ENCODE measurements around the gene FANCF.
A peak's percentile ranks its signal among the peaks of the same experiment; 100 is the strongest.

The FANCF gene

DNA sequence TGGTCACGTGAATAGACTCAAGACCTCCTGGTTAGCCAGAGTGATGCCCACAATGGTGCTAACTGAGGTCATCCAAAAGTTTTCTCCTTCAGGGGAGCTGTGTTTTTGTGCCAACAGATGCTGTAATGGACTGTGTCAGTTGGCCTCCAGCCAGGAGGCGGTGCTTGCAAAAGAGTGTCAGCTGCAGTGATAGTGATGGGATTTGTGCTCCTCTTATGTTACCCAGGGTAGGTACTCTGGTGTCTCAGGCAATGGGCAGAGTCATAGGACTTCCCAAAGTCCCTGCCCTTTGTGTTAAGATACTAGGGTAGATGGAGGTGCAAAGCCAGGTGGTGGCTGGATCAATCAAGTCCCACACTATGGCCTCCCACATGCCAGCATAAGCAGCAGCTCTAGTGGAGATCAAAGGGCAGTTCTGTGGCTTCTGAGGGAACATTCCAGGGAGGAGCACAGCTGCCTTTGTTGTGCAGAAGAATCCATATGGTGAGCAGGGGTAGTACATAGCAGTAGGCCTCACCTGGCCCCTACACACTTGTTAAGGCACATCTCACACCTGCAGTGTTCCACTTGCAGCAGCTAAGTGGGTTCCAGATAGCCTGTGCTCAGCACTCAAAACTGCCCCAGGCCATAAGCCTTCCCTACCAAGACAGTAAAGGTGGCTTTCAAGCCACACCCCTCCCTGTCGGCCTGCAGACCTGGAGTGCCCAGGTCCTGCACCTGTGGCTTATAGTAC lies 9.4 kb upstream of the FANCF start:
- 83% methylated on average over 3 of the region's 3 CpGs for WGBS
- Histone ChIP-seq H2BK120ac (ENCODE audit: low read depth, low read length) (no peak overlapping the region), H3K4me1 (ENCODE audit: control insufficient read depth, insufficient read depth, low read depth, low read length) (peaks cover 9% of the 10 kb centered on the region), H2BK12ac (ENCODE audit: low read length in 2 of 2) (no peak overlapping the region), H3K79me1 (replicated peaks; ENCODE audit: low read length, poor library complexity, severe bottlenecking) (no peaks in the 10 kb centered on the region), H4K8ac (ENCODE audit: low read length) (no peak overlapping the region), H3K27ac (ENCODE audit: low read length, poor library complexity, severe bottlenecking) (peak overlapping the region; percentile 7), H3K4ac (ENCODE audit: low read depth in 1 of 2, low read length in 2 of 2) (no peak overlapping the region), H3K14ac (ENCODE audit: low read length in 2 of 2) (no peak overlapping the region), H3K18ac (ENCODE audit: low read depth in 1 of 2, low read length in 2 of 2) (peak overlapping the region in 1 of 2 experiments; percentile 28), H3K27me3 (ENCODE audit: control insufficient read depth in 1 of 2, insufficient read depth in 1 of 2, low read length in 2 of 2) (no peaks in the 10 kb centered on the region), H2AK5ac (ENCODE audit: low read length, severe bottlenecking) (no peak overlapping the region), H3K4me3 (ENCODE audit: insufficient read depth in 1 of 2, low read depth in 1 of 2, low read length in 2 of 2) (no peak overlapping the region), H2BK5ac (ENCODE audit: low read depth, low read length, poor library complexity, severe bottlenecking) (no peak overlapping the region), H4K91ac (ENCODE audit: low read length) (no peak overlapping the region), H3K36me3 (ENCODE audit: control insufficient read depth in 1 of 2, insufficient read depth in 2 of 2, low read depth in 1 of 2, low read length in 2 of 2) (no peaks in the 10 kb centered on the region), H3K4me2 (ENCODE audit: low read length, poor library complexity, severe bottlenecking) (no peak overlapping the region), H3K9me3 (ENCODE audit: control insufficient read depth, low read length) (no peaks in the 10 kb centered on the region), H2BK15ac (ENCODE audit: low read depth, poor library complexity, severe bottlenecking) (no peak overlapping the region), H2AFZ (ENCODE audit: low read depth, low read length) (no peak overlapping the region), H3K23ac (ENCODE audit: low read length in 2 of 2) (no peak overlapping the region), H3K9ac (ENCODE audit: low read length) (no peak overlapping the region)
- peak; percentile 50 for DNase-seq

DNA sequence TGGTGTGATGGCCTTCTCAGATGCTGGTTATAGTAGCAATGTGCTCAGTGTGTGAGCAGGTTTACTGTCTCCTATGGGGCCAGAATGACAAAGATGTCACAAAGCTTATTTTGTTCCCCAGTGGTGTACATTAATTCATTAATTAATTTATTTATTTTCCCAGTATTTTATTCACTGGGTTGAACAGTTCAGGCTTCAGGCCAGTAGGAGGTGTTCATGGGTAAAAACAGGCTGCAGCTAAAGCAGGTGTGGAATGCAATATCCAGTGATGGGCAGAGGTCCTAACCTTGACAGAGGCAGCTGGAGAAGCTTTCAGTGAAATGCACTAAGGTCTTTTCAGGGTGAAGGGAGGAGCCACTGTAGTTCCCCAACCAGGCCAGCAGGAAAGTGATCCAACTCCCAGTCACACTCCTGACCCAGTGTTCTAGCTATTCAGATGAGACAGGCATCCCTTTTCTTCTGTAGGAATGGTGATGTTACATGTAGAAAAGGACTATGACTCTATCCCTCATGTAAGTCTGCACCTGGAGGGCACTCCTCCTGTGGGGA lies 7.8 kb upstream of the FANCF start:
- no peak overlapping the region for H3K4me2 ChIP-seq (ENCODE audit: low read length, poor library complexity, severe bottlenecking)
- no peak overlapping the region for H3K27ac ChIP-seq (ENCODE audit: low read length, poor library complexity, severe bottlenecking)
- H3K27me3 ChIP-seq (ENCODE audit: control insufficient read depth in 1 of 2, insufficient read depth in 1 of 2, low read length in 2 of 2), result no peaks in the 10 kb centered on the region
- H4K8ac ChIP-seq (ENCODE audit: low read length), result no peak overlapping the region
- no peak overlapping the region for H2BK120ac ChIP-seq (ENCODE audit: low read depth, low read length)
- no peaks in the 10 kb centered on the region for H3K36me3 ChIP-seq (ENCODE audit: control insufficient read depth in 1 of 2, insufficient read depth in 2 of 2, low read depth in 1 of 2, low read length in 2 of 2)
- no peak overlapping the region for H3K9ac ChIP-seq (ENCODE audit: low read length)
- H2AK5ac ChIP-seq (ENCODE audit: low read length, severe bottlenecking), result no peak overlapping the region
- H2BK15ac ChIP-seq (ENCODE audit: low read depth, poor library complexity, severe bottlenecking), result no peak overlapping the region
- peaks cover 9% of the 10 kb centered on the region for H3K4me1 ChIP-seq (ENCODE audit: control insufficient read depth, insufficient read depth, low read depth, low read length)
- peaks cover 1% of the 10 kb centered on the region for H3K79me1 ChIP-seq (replicated peaks; ENCODE audit: low read length, poor library complexity, severe bottlenecking)
- H3K18ac ChIP-seq (ENCODE audit: low read depth in 1 of 2, low read length in 2 of 2), result no peak overlapping the region
- no peak overlapping the region for H3K14ac ChIP-seq (ENCODE audit: low read length in 2 of 2)
- DNase-seq, result no peak
- H3K9me3 ChIP-seq (ENCODE audit: control insufficient read depth, low read length), result no peaks in the 10 kb centered on the region
- H3K4me3 ChIP-seq (ENCODE audit: insufficient read depth in 1 of 2, low read depth in 1 of 2, low read length in 2 of 2), result no peak overlapping the region
- no peak overlapping the region for H3K4ac ChIP-seq (ENCODE audit: low read depth in 1 of 2, low read length in 2 of 2)
- H2AFZ ChIP-seq (ENCODE audit: low read depth, low read length), result no peak overlapping the region
- H3K23ac ChIP-seq (ENCODE audit: low read length in 2 of 2), result no peak overlapping the region
- no peak overlapping the region for H2BK12ac ChIP-seq (ENCODE audit: low read length in 2 of 2)
- no peak overlapping the region for H4K91ac ChIP-seq (ENCODE audit: low read length)
- H2BK5ac ChIP-seq (ENCODE audit: low read depth, low read length, poor library complexity, severe bottlenecking), result no peak overlapping the region

DNA sequence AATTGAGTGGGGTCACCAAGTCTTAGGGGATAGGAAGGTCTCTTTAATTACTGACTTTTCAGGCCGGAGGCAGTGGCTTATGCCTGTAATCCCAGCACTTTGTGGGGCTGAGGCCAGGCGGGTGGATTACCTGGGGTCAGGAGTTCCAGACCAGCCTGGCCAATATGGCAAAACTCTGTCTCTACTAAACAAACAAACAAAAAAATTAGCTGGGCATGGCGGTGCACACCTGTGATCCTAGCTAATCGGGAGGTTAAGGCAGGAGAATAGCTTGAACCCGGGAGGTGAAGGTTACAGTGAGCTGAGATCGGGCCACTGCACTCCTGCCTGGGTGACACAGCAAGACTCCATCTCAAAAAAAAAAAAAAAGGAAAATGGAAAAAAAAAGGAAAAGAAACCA lies 1.8 kb upstream of the FANCF start:
- H4K8ac ChIP-seq (ENCODE audit: low read length), result no peak overlapping the region
- no peak overlapping the region for H2BK120ac ChIP-seq (ENCODE audit: low read depth, low read length)
- no peak for DNase-seq
- H2AK5ac ChIP-seq (ENCODE audit: low read length, severe bottlenecking), result no peak overlapping the region
- no peak overlapping the region for H3K14ac ChIP-seq (ENCODE audit: low read length in 2 of 2)
- peaks cover 4% of the 10 kb centered on the region for H3K79me1 ChIP-seq (replicated peaks; ENCODE audit: low read length, poor library complexity, severe bottlenecking)
- H3K23ac ChIP-seq (ENCODE audit: low read length in 2 of 2), result no peak overlapping the region
- H3K9ac ChIP-seq (ENCODE audit: low read length), result no peak overlapping the region
- H2BK5ac ChIP-seq (ENCODE audit: low read depth, low read length, poor library complexity, severe bottlenecking), result no peak overlapping the region
- no peak overlapping the region for H2AFZ ChIP-seq (ENCODE audit: low read depth, low read length)
- no peak overlapping the region for H2BK15ac ChIP-seq (ENCODE audit: low read depth, poor library complexity, severe bottlenecking)
- H3K27me3 ChIP-seq (ENCODE audit: control insufficient read depth in 1 of 2, insufficient read depth in 1 of 2, low read length in 2 of 2), result no peaks in the 10 kb centered on the region
- H3K4ac ChIP-seq (ENCODE audit: low read depth in 1 of 2, low read length in 2 of 2), result no peak overlapping the region
- no peaks in the 10 kb centered on the region for H3K4me1 ChIP-seq (ENCODE audit: control insufficient read depth, insufficient read depth, low read depth, low read length)
- H3K18ac ChIP-seq (ENCODE audit: low read depth in 1 of 2, low read length in 2 of 2), result no peak overlapping the region
- no peaks in the 10 kb centered on the region for H3K36me3 ChIP-seq (ENCODE audit: control insufficient read depth in 1 of 2, insufficient read depth in 2 of 2, low read depth in 1 of 2, low read length in 2 of 2)
- no peak overlapping the region for H3K4me2 ChIP-seq (ENCODE audit: low read length, poor library complexity, severe bottlenecking)
- H3K27ac ChIP-seq (ENCODE audit: low read length, poor library complexity, severe bottlenecking), result no peak overlapping the region
- H3K4me3 ChIP-seq (ENCODE audit: insufficient read depth in 1 of 2, low read depth in 1 of 2, low read length in 2 of 2), result no peak overlapping the region
- no peak overlapping the region for H2BK12ac ChIP-seq (ENCODE audit: low read length in 2 of 2)
- H3K9me3 ChIP-seq (ENCODE audit: control insufficient read depth, low read length), result no peaks in the 10 kb centered on the region
- 100% methylated on average over 5 of the region's 6 CpGs for WGBS
- H4K91ac ChIP-seq (ENCODE audit: low read length), result no peak overlapping the region

DNA sequence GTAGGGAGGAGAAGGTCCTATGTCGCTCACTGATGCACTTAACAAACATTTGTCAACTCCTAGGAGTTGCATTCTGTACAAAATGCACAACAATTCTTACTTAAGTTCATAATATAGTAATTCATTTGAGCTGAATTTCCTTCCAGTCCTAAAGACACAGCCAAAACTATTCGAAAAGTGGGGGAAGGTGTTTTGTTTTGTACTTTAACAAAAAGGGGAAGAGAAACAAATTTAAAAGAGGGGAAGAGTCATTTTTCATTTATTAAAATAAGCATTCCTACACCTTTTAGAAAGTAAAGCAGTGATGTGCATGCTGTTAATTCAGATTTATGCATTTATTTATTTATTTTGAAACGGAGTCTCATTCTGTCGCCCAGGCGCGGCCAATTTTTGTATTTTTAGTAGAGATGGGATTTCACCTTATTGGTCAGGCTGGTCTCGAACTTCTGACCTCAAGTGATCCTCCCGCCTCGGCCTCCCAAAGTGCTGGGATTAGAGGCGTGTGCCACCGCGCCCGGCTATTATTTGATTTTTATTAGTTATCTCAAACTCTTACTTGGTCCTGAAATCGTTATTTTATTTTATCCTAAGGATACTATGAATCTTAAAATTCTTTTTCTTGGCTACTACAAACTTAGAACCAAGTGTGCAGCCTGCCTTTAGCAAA lies 1.1 kb upstream of the FANCF start:
- Histone ChIP-seq H3K14ac (ENCODE audit: low read length in 2 of 2) (no peak overlapping the region), H4K8ac (ENCODE audit: low read length) (no peak overlapping the region), H3K4me2 (ENCODE audit: low read length, poor library complexity, severe bottlenecking) (no peak overlapping the region), H2BK12ac (ENCODE audit: low read length in 2 of 2) (no peak overlapping the region), H3K18ac (ENCODE audit: low read depth in 1 of 2, low read length in 2 of 2) (no peak overlapping the region), H2BK120ac (ENCODE audit: low read depth, low read length) (no peak overlapping the region), H2BK5ac (ENCODE audit: low read depth, low read length, poor library complexity, severe bottlenecking) (no peak overlapping the region), H2AFZ (ENCODE audit: low read depth, low read length) (no peak overlapping the region), H3K79me1 (replicated peaks; ENCODE audit: low read length, poor library complexity, severe bottlenecking) (peaks cover 4% of the 10 kb centered on the region), H3K9me3 (ENCODE audit: control insufficient read depth, low read length) (no peaks in the 10 kb centered on the region), H3K27me3 (ENCODE audit: control insufficient read depth in 1 of 2, insufficient read depth in 1 of 2, low read length in 2 of 2) (no peaks in the 10 kb centered on the region), H3K4me3 (ENCODE audit: insufficient read depth in 1 of 2, low read depth in 1 of 2, low read length in 2 of 2) (peak overlapping the region in 1 of 2 experiments; percentile 94), H3K4ac (ENCODE audit: low read depth in 1 of 2, low read length in 2 of 2) (no peak overlapping the region), H2AK5ac (ENCODE audit: low read length, severe bottlenecking) (no peak overlapping the region), H3K36me3 (ENCODE audit: control insufficient read depth in 1 of 2, insufficient read depth in 2 of 2, low read depth in 1 of 2, low read length in 2 of 2) (no peaks in the 10 kb centered on the region), H3K23ac (ENCODE audit: low read length in 2 of 2) (no peak overlapping the region), H4K91ac (ENCODE audit: low read length) (no peak overlapping the region), H2BK15ac (ENCODE audit: low read depth, poor library complexity, severe bottlenecking) (no peak overlapping the region), H3K9ac (ENCODE audit: low read length) (peak overlapping the region; percentile 90), H3K4me1 (ENCODE audit: control insufficient read depth, insufficient read depth, low read depth, low read length) (no peaks in the 10 kb centered on the region), H3K27ac (ENCODE audit: low read length, poor library complexity, severe bottlenecking) (no peak overlapping the region)
- DNase-seq, result no peak
- whole genome bisulfite sequencing, result 100% methylated on average over 7 of the region's 14 CpGs

All from mesenchymal stem cell (in vitro differentiated cells and primary cell).